Activated CD4-positive, alpha-beta T cell treated with anti-CD3 and anti-CD28 coated beads for 36 hours (primary cell): ENCODE data around the gene OAS3. TPM values are rescaled to one million over a fixed set of nuclear protein-coding genes. Genes with fewer than 3 reads are reported as not detected.
A peak's percentile ranks its signal among the peaks of the same experiment; 100 is the strongest.

Source experiments
- ATAC-seq: fragments of 200-7000 bp; cut with Tn5 transposase; one replicate; pipeline ENCODE4 v1.10.0; 2021; ENCODE audit warnings: mild to moderate bottlenecking, moderate library complexity
- CTCF ChIA-PET: fragments of 350-600 bp; sonication (Branson Sonifier 250); formaldehyde crosslinking; loops from one replicate; lab custom pipeline; 2021; ENCODE audit warnings: antibody characterized with exemption; lab: Charles Lee
- POLR2A ChIA-PET: fragments of 350-600 bp; sonication (Branson Sonifier 250); formaldehyde crosslinking; loops from one replicate; lab custom pipeline; 2021; ENCODE audit warnings: antibody characterized with exemption, inconsistent platforms; lab: Charles Lee
- DNase-seq: peaks from one replicate; pipeline ENCODE4 v3.0.0-alpha.2; 2020
- H3K27ac Mint-ChIP-seq: one replicate; pipeline ENCODE4 v1.8.0; 2021; ENCODE audit warnings: mixed read lengths
- H3K27me3 Mint-ChIP-seq: one replicate; pipeline ENCODE4 v1.8.0; 2021; ENCODE audit warnings: mixed read lengths
- H3K36me3 Mint-ChIP-seq: one replicate; pipeline ENCODE4 v1.8.0; 2021; ENCODE audit warnings: low read depth, mixed read lengths
- H3K4me1 Mint-ChIP-seq: one replicate; pipeline ENCODE4 v1.8.0; 2021; ENCODE audit warnings: mixed read lengths
- H3K4me3 Mint-ChIP-seq: one replicate; pipeline ENCODE4 v1.8.0; 2021; ENCODE audit warnings: mild to moderate bottlenecking, moderate library complexity, mixed read lengths
- H3K9me3 Mint-ChIP-seq: one replicate; pipeline ENCODE4 v1.8.0; 2021; ENCODE audit warnings: low read depth, mixed read lengths
- intact Hi-C, 2 experiments: fragments of 100-400 bp; cut with DNase I in 1 of 2; cut with micrococcal nuclease in 1 of 2; formaldehyde crosslinking; loops; one replicate each; pipeline versions ENCODE4 v1.14.2 to v1.15.1; 2022 to 2024; cut with DNase I, micrococcal nuclease
- total RNA-seq, 2 experiments: library from RNA; stranded (reverse); gene quantifications; one replicate each; pipeline ENCODE4 v1.2.3, GENCODE V29; 2021

Gene OAS3
- total RNA-seq, 2 experiments from 2014 or later = 32.1 to 35.3 TPM

DNA sequence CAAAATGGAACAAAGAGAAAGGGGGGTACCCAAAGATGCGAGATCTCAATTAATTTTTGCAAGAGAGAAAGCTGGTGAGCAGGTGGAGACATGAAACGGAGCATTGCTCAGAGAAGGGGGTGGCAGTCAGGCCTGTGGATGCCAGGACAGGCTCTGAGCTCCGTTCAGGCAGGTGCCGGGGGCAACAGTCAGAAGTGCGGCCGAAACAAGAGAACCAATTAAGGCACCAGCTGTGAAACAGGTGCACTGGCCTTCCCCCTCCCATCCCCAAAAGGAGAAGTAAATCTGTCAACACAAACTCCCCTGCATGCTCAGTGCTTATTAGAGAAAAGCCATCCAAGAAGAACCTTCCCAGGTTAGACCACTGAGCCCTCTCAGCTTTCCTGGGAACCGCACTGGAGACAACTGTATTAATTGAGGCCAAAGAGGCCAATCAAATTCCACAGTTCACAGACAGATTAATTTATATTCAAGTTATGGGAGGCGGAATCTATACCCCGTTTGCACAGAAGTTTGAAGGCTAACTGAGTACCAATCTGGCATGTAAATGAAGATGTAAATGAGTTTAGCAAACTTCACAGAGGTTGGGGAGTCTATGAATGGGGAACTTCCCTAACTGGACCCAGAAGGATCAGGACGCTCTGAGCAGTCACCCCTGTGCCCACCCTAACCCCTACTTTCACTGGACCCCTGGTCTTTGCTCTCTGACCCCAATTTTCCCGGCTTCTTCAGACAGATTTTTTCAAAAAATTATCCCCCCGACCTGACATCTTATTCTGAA lies 60.9 kb downstream of the OAS3 start:
- CTCF ChIA-PET = interaction anchor here (0.6 to 1.2 kb wide), 2 partner anchors 68 to 137 kb away, joined by 3 to 4 read pairs; no protein-coding TSS in a partner anchor
- peaks cover 85% of the 10 kb centered on the region for H3K36me3 Mint-ChIP-seq

GRCh38 chr12:113000433-113000832 lies 62.2 kb downstream of the OAS3 start:
- intact Hi-C loops = no loop called here
- Mint-ChIP-seq H3K9me3 (peaks cover 3% of the 10 kb centered on the region), H3K27ac (no peak overlapping the region), H3K4me3 (no peak overlapping the region), H3K36me3 (peaks cover 82% of the 10 kb centered on the region), H3K27me3 (no peaks in the 10 kb centered on the region), H3K4me1 (no peaks in the 10 kb centered on the region)
- CTCF ChIA-PET = interaction anchor here (5.2 kb wide), 1 partner anchor 8 kb away, joined by 44 read pairs; no protein-coding TSS in a partner anchor
- ATAC-seq = no peak
- POLR2A ChIA-PET = no interaction called here
- DNase-seq = no peak

More for the DNA sequence above, 60.9 kb downstream of the OAS3 start:
- H3K27ac Mint-ChIP-seq = peak overlapping the region; percentile 56
- DNase-seq (no peak), ATAC-seq (no peak)
- POLR2A ChIA-PET = no interaction called here
- intact Hi-C loops = loop anchor here in 1 of 2 experiments (10.0 kb wide), 1 partner anchor 96 kb away; no protein-coding TSS in a partner anchor
- H3K4me3 Mint-ChIP-seq = no peak overlapping the region
- no peaks in the 10 kb centered on the region for H3K27me3 Mint-ChIP-seq
- H3K9me3 Mint-ChIP-seq = peaks cover 3% of the 10 kb centered on the region
- H3K4me1 Mint-ChIP-seq = no peaks in the 10 kb centered on the region

DNA sequence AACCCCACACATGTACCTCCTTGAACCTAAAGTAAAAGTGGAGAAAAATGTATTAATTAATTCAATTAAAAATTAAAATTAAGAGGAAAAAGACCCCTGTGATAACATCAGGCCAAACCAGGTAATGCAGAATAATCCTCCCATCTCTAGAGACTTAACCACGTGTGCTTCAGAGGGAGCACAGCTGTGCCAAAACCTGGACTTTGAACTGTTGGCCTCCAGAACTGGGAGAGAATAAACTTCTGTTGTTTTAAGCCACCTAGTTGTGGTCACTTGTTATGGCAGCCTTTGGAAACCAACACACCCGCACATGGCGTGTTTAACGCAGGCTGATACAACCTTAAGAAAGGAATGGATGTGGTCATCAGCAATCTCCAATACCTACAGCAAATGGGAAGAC lies 63.9 kb downstream of the OAS3 start:
- peak overlapping the region; percentile 10 for H3K27ac Mint-ChIP-seq
- POLR2A ChIA-PET = no interaction called here

DNA sequence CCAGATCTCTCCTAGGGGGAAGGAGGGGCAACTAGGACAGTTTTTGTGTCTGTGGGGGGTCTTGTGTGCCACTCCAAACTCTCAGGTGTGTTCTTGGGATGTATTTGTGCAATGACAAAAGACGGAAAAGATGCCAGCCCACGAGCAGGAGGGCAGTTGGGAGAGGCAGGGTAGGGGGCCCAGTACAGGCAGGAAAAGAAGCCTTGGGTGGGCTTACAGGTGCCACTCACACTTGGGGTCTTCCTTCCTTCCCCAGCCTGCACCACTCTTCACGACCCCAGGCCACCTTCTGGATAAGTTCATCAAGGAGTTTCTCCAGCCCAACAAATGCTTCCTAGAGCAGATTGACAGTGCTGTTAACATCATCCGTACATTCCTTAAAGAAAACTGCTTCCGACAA lies 64.4 kb downstream of the OAS3 start:
- Mint-ChIP-seq H3K36me3 (peaks cover 79% of the 10 kb centered on the region), H3K4me1 (no peaks in the 10 kb centered on the region), H3K4me3 (no peak overlapping the region), H3K27me3 (no peaks in the 10 kb centered on the region), H3K9me3 (peaks cover 1% of the 10 kb centered on the region), H3K27ac (peak overlapping the region; percentile 10)
- ChIA-PET CTCF (interaction anchor here (5.2 kb wide), 1 partner anchor 11 kb away, joined by 44 read pairs; no protein-coding TSS in a partner anchor), POLR2A (no interaction called here)
- intact Hi-C loops = no loop called here
- ATAC-seq (no peak), DNase-seq (no peak)

More for the DNA sequence above, 63.9 kb downstream of the OAS3 start:
- Mint-ChIP-seq H3K4me1 (no peaks in the 10 kb centered on the region), H3K4me3 (no peak overlapping the region), H3K9me3 (peaks cover 3% of the 10 kb centered on the region), H3K36me3 (peaks cover 80% of the 10 kb centered on the region), H3K27me3 (no peaks in the 10 kb centered on the region)
- intact Hi-C loops = no loop called here
- CTCF ChIA-PET = interaction anchor here (5.2 kb wide), 1 partner anchor 10 kb away, joined by 44 read pairs; no protein-coding TSS in a partner anchor
- no peak for DNase-seq
- ATAC-seq = peak; percentile 12

DNA sequence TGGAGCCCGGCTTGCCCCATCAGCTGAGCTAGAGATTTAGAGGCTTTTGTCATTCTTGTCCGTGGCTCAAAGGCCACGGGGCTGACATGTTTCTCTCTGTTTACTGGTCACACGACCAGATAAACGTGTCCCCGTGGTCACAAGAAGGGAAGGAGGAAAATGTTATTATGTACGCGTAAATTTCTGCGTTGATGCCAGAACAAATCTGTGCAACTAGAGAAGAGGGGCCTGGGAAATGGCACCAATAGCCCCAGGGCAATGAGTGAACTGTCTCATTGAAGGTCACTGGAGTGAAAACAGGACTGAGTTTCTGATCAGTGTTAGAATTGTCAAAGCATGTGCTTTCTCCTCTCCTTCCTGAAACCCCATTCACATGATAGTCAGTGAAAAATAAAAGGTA lies 65.4 kb downstream of the OAS3 start:
- ChIA-PET CTCF (interaction anchor here (0.6 to 5.2 kb wide), 4 partner anchors 11 to 135 kb away, joined by 3 to 44 read pairs (median 4); no protein-coding TSS in a partner anchor), POLR2A (no interaction called here)
- H3K4me3 Mint-ChIP-seq = no peak overlapping the region
- H3K4me1 Mint-ChIP-seq = no peaks in the 10 kb centered on the region
- no peaks in the 10 kb centered on the region for H3K27me3 Mint-ChIP-seq
- H3K9me3 Mint-ChIP-seq = no peaks in the 10 kb centered on the region
- intact Hi-C loops = no loop called here
- peaks cover 79% of the 10 kb centered on the region for H3K36me3 Mint-ChIP-seq
- no peak overlapping the region for H3K27ac Mint-ChIP-seq
- DNase-seq (no peak), ATAC-seq (no peak)

DNA sequence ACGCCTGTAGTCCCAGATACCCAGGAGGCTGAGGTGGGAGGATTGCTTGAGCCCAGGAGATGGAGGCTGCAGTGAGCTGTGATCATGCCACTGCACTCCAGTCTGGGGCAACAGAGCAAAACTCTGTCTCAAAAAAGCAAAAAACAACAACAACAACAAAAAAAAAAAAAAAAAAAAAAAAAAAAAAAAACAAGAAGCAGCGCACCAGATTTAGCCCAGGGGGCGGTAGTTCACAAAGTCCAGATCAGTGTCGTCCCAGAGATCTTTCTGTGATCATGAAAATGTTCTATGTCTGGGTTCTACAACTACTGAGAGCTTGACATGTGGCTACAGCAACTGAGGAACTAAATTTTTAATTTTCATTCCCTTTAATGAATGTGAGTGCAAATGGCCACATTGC lies 67.5 kb downstream of the OAS3 start:
- Mint-ChIP-seq H3K4me3 (no peak overlapping the region), H3K27me3 (no peaks in the 10 kb centered on the region), H3K27ac (no peak overlapping the region), H3K36me3 (peaks cover 79% of the 10 kb centered on the region), H3K9me3 (peaks cover 11% of the 10 kb centered on the region), H3K4me1 (no peaks in the 10 kb centered on the region)
- no peak for ATAC-seq
- CTCF ChIA-PET = interaction anchor here (0.6 to 3.4 kb wide), 3 partner anchors 13 to 375 kb away, joined by 3 to 28 read pairs (median 5); no protein-coding TSS in a partner anchor
- intact Hi-C loops = no loop called here
- POLR2A ChIA-PET = interaction anchor here (0.6 kb wide), 1 partner anchor 89 kb away, joined by 4 read pairs; no protein-coding TSS in a partner anchor
- DNase-seq = no peak

- no peak for ATAC-seq
- peaks cover 13% of the 10 kb centered on the region for H3K9me3 Mint-ChIP-seq
- peaks cover 81% of the 10 kb centered on the region for H3K36me3 Mint-ChIP-seq
- H3K27ac Mint-ChIP-seq = no peak overlapping the region
- H3K4me3 Mint-ChIP-seq = no peak overlapping the region
- no peaks in the 10 kb centered on the region for H3K27me3 Mint-ChIP-seq
- DNase-seq = no peak
- POLR2A ChIA-PET = interaction anchor here (0.6 kb wide), 1 partner anchor 89 kb away, joined by 4 read pairs; no protein-coding TSS in a partner anchor
- CTCF ChIA-PET = interaction anchor here (0.6 to 3.4 kb wide), 4 partner anchors 14 to 374 kb away, joined by 3 to 28 read pairs (median 4); no protein-coding TSS in a partner anchor
- intact Hi-C loops = no loop called here
- no peaks in the 10 kb centered on the region for H3K4me1 Mint-ChIP-seq
Measured at GRCh38 chr12:113006206-113006605, 67.9 kb downstream of the OAS3 start.

DNA sequence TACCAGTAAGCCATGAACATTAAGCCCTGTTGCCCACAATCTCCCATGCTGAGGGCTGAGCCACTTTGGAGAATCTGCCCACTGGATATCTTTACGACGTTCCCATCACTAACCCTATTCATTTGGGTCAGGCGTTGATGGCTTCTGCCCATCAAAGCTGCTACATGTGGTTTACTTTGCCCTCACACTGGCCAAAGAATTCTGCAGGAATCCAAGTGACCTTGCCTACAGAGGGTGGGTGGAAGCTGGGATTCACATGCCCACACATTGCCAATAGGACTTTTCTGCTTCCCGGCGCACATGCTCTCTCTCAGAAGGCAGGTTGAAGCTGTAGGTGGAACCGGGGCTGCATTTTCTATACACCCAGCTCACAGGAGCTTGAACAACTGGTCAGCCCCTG lies 68.4 kb downstream of the OAS3 start:
- ATAC-seq (no peak), DNase-seq (no peak)
- intact Hi-C loops = no loop called here
- Mint-ChIP-seq H3K27ac (no peak overlapping the region), H3K4me3 (no peak overlapping the region), H3K9me3 (peaks cover 14% of the 10 kb centered on the region), H3K4me1 (no peaks in the 10 kb centered on the region), H3K27me3 (no peaks in the 10 kb centered on the region), H3K36me3 (peaks cover 82% of the 10 kb centered on the region)
- POLR2A ChIA-PET = no interaction called here
- CTCF ChIA-PET = interaction anchor here (1.1 to 3.4 kb wide), 3 partner anchors 14 to 168 kb away, joined by 3 to 28 read pairs (median 5); no protein-coding TSS in a partner anchor

GRCh38 chr12:113007166-113007565 lies 68.9 kb downstream of the OAS3 start:
- Mint-ChIP-seq H3K27me3 (no peaks in the 10 kb centered on the region), H3K27ac (no peak overlapping the region), H3K9me3 (peaks cover 17% of the 10 kb centered on the region), H3K4me1 (no peaks in the 10 kb centered on the region), H3K36me3 (peaks cover 87% of the 10 kb centered on the region), H3K4me3 (no peak overlapping the region)
- ChIA-PET POLR2A (no interaction called here), CTCF (interaction anchor here (1.1 to 3.4 kb wide), 4 partner anchors 15 to 167 kb away, joined by 3 to 28 read pairs (median 4); no protein-coding TSS in a partner anchor)
- DNase-seq = no peak
- ATAC-seq = no peak
- intact Hi-C loops = no loop called here

DNA sequence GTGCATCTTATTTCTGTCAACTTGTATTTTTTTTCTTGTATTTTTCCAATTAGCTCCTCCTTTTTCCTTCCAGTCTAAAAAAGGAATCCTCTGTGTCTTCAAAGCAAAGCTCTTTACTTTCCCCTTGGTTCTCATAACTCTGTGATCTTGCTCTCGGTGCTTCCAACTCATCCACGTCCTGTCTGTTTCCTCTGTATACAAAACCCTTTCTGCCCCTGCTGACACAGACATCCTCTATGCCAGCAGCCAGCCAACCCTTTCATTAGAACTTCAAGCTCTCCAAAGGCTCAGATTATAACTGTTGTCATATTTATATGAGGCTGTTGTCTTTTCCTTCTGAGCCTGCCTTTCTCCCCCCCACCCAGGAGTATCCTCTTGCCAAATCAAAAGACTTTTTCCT lies 72.4 kb downstream of the OAS3 start:
- no peak overlapping the region for H3K4me3 Mint-ChIP-seq
- H3K27me3 Mint-ChIP-seq = no peaks in the 10 kb centered on the region
- POLR2A ChIA-PET = no interaction called here
- no peaks in the 10 kb centered on the region for H3K4me1 Mint-ChIP-seq
- intact Hi-C loops = no loop called here
- no peak for DNase-seq
- no peak for ATAC-seq
- peaks cover 64% of the 10 kb centered on the region for H3K36me3 Mint-ChIP-seq
- peaks cover 17% of the 10 kb centered on the region for H3K9me3 Mint-ChIP-seq
- no peak overlapping the region for H3K27ac Mint-ChIP-seq
- CTCF ChIA-PET = interaction anchor here (0.6 to 0.8 kb wide), 3 partner anchors 18 to 65 kb away, joined by 3 to 8 read pairs (median 4); no protein-coding TSS in a partner anchor

DNA sequence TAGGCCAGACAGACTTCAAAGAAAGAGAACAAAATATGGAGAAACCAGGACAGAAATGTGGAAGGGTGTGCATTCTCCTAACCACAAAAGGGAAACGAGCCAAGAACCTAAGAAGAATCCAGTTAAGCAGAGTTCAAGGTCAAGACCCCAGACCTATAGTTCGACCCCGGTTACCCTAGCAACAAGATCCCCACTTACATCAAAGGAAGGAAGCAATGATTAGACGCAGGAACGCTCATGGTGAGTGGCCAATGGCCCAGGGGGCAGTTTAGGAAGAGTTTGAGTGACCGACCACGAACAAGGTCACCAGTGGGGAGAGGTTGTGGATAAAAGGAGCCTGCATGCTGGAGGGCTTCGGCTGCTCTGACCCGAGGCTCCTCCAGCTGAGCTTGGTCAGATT lies 76.3 kb downstream of the OAS3 start:
- ChIA-PET CTCF (no interaction called here), POLR2A (no interaction called here)
- Mint-ChIP-seq H3K4me1 (no peaks in the 10 kb centered on the region), H3K27ac (no peak overlapping the region), H3K36me3 (peaks cover 28% of the 10 kb centered on the region), H3K27me3 (no peaks in the 10 kb centered on the region), H3K4me3 (no peak overlapping the region), H3K9me3 (peaks cover 15% of the 10 kb centered on the region)
- DNase-seq = no peak
- ATAC-seq = no peak
- intact Hi-C loops = no loop called here
